A549 (cell line): ENCODE data around the gene MEGF6. TPM values are rescaled to one million over a fixed set of nuclear protein-coding genes. Genes with fewer than 3 reads are reported as not detected.

Source experiments
- ATAC-seq, 2 experiments: fragments of 200-7000 bp in 1 of 2; fragments of >200 bp in 1 of 2; cut with Nextera tagmentation in 1 of 2; cut with Tn5 transposase in 1 of 2; 3 replicates each; pipeline versions ENCODE4 v1.8.0 to v1.9.1; 2018 to 2020; ENCODE audit warnings: mild to moderate bottlenecking in 1 of 2, moderate library complexity in 1 of 2
- CTCF ChIA-PET: fragments of 300-600 bp; sonication (Branson Sonifier 250); formaldehyde crosslinking; extraction: SDS; loops from one replicate; lab custom pipeline; 2021; ENCODE audit warnings: antibody characterized with exemption, inconsistent platforms; lab: Yijun Ruan, JAX
- POLR2A ChIA-PET: fragments of 350-600 bp; formaldehyde crosslinking; extraction: SDS; loops from one replicate; lab custom pipeline; 2021; ENCODE audit warnings: antibody characterized with exemption, inconsistent platforms; lab: Yijun Ruan, JAX
- DNase-seq, 2 experiments: peaks; one replicate each; pipeline versions ENCODE4 v3.0.0 to v3.0.0-alpha.2; 2011 to 2016; ENCODE audit warnings: low read depth in 1 of 2, low spot score in 1 of 2
- FAIRE-seq: peaks from 2 replicates; lab custom pipeline; 2011; peaks lifted over from hg19 to GRCh38; lab: Jason Lieb, UNC
- H3K27ac ChIP-seq, 2 experiments: fragments of >200 bp; sonication (Bioruptor Twin); formaldehyde crosslinking; 3 replicates each; pipeline ENCODE4 v1.5.1; 2016 to 2017
- H3K4me1 ChIP-seq: fragments of >200 bp; sonication (Bioruptor Twin); formaldehyde crosslinking; 3 replicates; pipeline ENCODE4 v1.6.1; 2016
- H3K4me2 ChIP-seq: fragments of >200 bp; sonication (Bioruptor Twin); formaldehyde crosslinking; 3 replicates; pipeline ENCODE4 v1.6.1; 2016
- H3K4me3 ChIP-seq: fragments of >200 bp; sonication (Bioruptor Twin); formaldehyde crosslinking; 3 replicates; pipeline ENCODE4 v1.5.1; 2016
- H3K9me3 ChIP-seq: fragments of >200 bp; sonication (Bioruptor Twin); formaldehyde crosslinking; 3 replicates; pipeline ENCODE4 v1.6.1; 2016
- CBX8 ChIP-seq: fragments of 200-600 bp; sonication (generic); IDR thresholded peaks from 2 replicates; pipeline ENCODE4 v1.6.1; 2016
- CHD2 ChIP-seq: fragments of 150-350 bp; IDR thresholded peaks from 2 replicates; pipeline ENCODE4 v1.6.1; 2014; ENCODE audit warnings: low read length; ENCODE audit not compliant: partially characterized antibody
- EHF ChIP-seq: fragments of 250-450 bp; sonication (Bioruptor Pico); IDR thresholded peaks from 2 replicates; pipeline ENCODE4 v1.5.0; 2020; ENCODE audit warnings: mild to moderate bottlenecking
- EHMT2 ChIP-seq: fragments of 200-600 bp; sonication (generic); IDR thresholded peaks from 2 replicates; pipeline ENCODE4 v1.6.1; 2016; ENCODE audit warnings: antibody characterized with exemption, low read depth, mild to moderate bottlenecking, moderate library complexity
- EP300 ChIP-seq, 2 experiments: fragments of >200 bp; sonication (Bioruptor Twin); formaldehyde crosslinking; IDR thresholded peaks; 2 replicates in 1 of 2; 3 replicates in 1 of 2; pipeline ENCODE4 v1.6.1; 2016 to 2017
- HDAC2 ChIP-seq: fragments of 200-600 bp; sonication (generic); IDR thresholded peaks from 2 replicates; pipeline ENCODE4 v1.6.1; 2016
- HES2 ChIP-seq: fragments of >200 bp; sonication (Bioruptor Twin); formaldehyde crosslinking; IDR thresholded peaks from 2 replicates; pipeline ENCODE4 v1.6.1; 2016
- HEYL ChIP-seq: fragments of 250-450 bp; sonication (Bioruptor Pico); IDR thresholded peaks from 2 replicates; pipeline ENCODE4 v1.8.0; 2021; ENCODE audit warnings: mild to moderate bottlenecking, moderate library complexity
- HOXB5 ChIP-seq: fragments of 250-450 bp; sonication (Bioruptor Pico); IDR thresholded peaks from 2 replicates; pipeline ENCODE4 v1.5.0; 2020; ENCODE audit warnings: mild to moderate bottlenecking, moderate library complexity
- JUNB ChIP-seq: fragments of >200 bp; sonication (Bioruptor Twin); formaldehyde crosslinking; IDR thresholded peaks from 2 replicates; pipeline ENCODE4 v1.6.1; 2016
- KDM1A ChIP-seq: fragments of 200-600 bp; sonication (generic); IDR thresholded peaks from 2 replicates; pipeline ENCODE4 v1.6.1; 2016; ENCODE audit warnings: low read depth, mild to moderate bottlenecking
- MAX ChIP-seq: IDR thresholded peaks from 2 replicates; pipeline ENCODE4 v1.6.1; 2012
- NFE2L2 ChIP-seq: fragments of 150-350 bp; conservative IDR thresholded peaks from 2 replicates; pipeline ENCODE4 v1.6.1; 2014; ENCODE audit warnings: low read length
- NR3C1 ChIP-seq: fragments of >200 bp; sonication (Bioruptor Twin); formaldehyde crosslinking; IDR thresholded peaks from 3 replicates; pipeline ENCODE4 v1.6.1; 2017
- PBX3 ChIP-seq: IDR thresholded peaks from 2 replicates; pipeline ENCODE4 v1.6.1; 2012
- POLR2AphosphoS2 ChIP-seq: conservative IDR thresholded peaks from 2 replicates; pipeline ENCODE4 v1.6.1; 2012; ENCODE audit warnings: low read length, improper control_type of control experiment, inconsistent platforms
- RARB ChIP-seq: fragments of 250-450 bp; sonication (Bioruptor Pico); IDR thresholded peaks from 2 replicates; pipeline ENCODE4 v1.8.0; 2021; ENCODE audit warnings: mild to moderate bottlenecking, moderate library complexity
- REST ChIP-seq: fragments of 200-600 bp; sonication (generic); IDR thresholded peaks from 2 replicates; pipeline ENCODE4 v1.6.1; 2016; ENCODE audit warnings: antibody characterized with exemption, mild to moderate bottlenecking, moderate library complexity
- RNF2 ChIP-seq: fragments of 200-600 bp; sonication (generic); IDR thresholded peaks from 2 replicates; pipeline ENCODE4 v1.6.1; 2016; ENCODE audit warnings: low read depth, mild to moderate bottlenecking, antibody characterized with exemption, moderate library complexity, borderline replicate concordance
- whole genome bisulfite sequencing: methylation state at CpG from one replicate; pipeline ENCODE4 v1.1.6; 2017; ENCODE audit errors: missing lambda C conversion rate; 5-methylcytosine and 5-hydroxymethylcytosine counted together
- polyA minus RNA-seq: library from RNA; depleted of rRNA, polyadenylated mRNA; stranded (reverse); fragments of >200 nt; gene quantifications from 2 replicates; pipeline ENCODE4 v1.2.3, GENCODE V29; 2011; rRNA and poly(A)+ RNA removed
- polyA plus RNA-seq, 4 experiments: library from polyadenylated mRNA; depleted of rRNA in 3 of 4; stranded (reverse); fragments of >200 nt; fragmentation: RNase III in 1 of 4; extraction: RNeasy Plus Mini Kit Qiagen cat#74134 plus additional on column Dnase treatment in 1 of 4; gene quantifications; 2 replicates in 3 of 4; 3 replicates in 1 of 4; pipeline ENCODE4 v1.2.3, GENCODE V29; 2011 to 2017
- TF ChIP-seq, protein P1 (sequence below): fragments of 450-650 bp; IDR thresholded peaks from 2 replicates; pipeline ENCODE4 v1.6.1; 2014; ENCODE audit warnings: antibody characterized with exemption
- TF ChIP-seq, protein P2 (sequence below): fragments of >200 bp; sonication (Bioruptor Twin); formaldehyde crosslinking; IDR thresholded peaks from 3 replicates; pipeline ENCODE4 v1.6.1; 2016

MEGF6 gene
- polyA plus RNA-seq (2011; rRNA removed): 0.66 and 0.82 TPM in 2 replicates
- 2.3 and 3.2 TPM in 2 replicates for polyA plus RNA-seq (2012; cell fraction: cytosol; rRNA removed)
- polyA plus RNA-seq (2012; cell fraction: nucleus; rRNA removed): 23.8 and 39.3 TPM in 2 replicates
- 10.2 to 13.7 TPM (median 12.7 TPM) in 3 replicates for polyA plus RNA-seq (2017; fragmentation: RNase III; extraction: RNeasy Plus Mini Kit Qiagen cat#74134 plus additional on column Dnase treatment)
- 0.39 and 0.41 TPM in 2 replicates for polyA minus RNA-seq

DNA sequence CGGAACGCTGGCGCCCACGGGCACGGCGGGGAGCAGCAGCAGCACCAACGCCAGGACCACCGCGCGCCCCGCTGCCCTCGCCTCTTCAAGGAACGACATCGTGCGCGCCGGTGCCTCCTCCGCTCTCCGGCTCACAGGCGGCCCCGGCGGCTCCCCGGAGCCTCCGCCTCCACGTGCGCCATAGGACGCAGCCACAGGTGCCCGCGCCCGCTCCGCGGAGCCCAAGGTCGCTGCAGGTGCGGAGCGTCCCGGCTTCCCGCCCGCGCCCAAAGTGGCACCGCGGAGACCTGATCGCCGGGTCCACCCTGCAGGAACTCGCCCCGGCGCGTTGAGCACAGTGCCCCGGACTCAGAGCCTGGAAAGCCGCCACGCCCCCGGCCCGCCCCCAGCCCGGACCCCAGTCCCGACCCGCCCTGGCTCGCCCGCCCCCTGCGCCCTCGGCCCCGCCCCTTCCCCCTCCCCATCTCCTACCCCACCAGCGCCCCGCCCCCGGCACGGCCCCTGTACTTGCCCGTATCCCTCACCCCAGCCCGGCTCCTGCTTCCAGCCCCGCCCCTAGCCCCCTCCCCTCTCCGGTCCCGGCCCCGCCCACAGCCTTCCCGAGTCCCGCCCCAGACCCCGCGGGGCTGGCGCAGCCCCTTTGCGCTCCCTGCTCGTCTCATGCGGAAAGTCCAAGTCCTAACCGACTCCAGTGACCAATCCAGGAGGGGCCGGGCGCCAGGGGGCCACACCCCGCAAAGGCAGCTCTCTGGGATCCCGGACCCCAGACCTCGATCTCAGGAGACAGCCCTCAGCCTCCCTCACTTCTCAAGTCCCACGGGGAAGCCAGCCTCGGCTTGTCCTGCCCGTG lies at the start of gene MEGF6:
MEGF6 (minus strand) TSS at position 339 of the 850 bp plus-strand sequence; CDS start at position 99, 240 bp downstream.
- Histone ChIP-seq H3K27ac (peak within 1 kb of the TSS; percentile 30 to 83; a peak in 3 of 6 replicates), H3K4me2 (peak within 1 kb of the TSS; percentile 95)
- ATAC-seq: peak; percentile 75 to 83
- 14% methylated on average over 9 of the region's 87 CpGs for WGBS
- POLR2A ChIA-PET: no interaction called here
- TF ChIP-seq EP300 (IDR thresholded peaks at IDR 0.05): no peak
- peak; percentile 43; the same call in 1 of the 2 replicates for TF ChIP-seq MAX
- TF ChIP-seq NR3C1: no peak
- no peak for TF ChIP-seq KDM1A
- TF ChIP-seq HES2: no peak
- TF ChIP-seq, all 56 proteins: peak for 1
- H3K4me1 ChIP-seq: peaks cover 32% of the 10 kb centered on the region
- no peak for FAIRE-seq
- H3K9me3 ChIP-seq: no peaks in the 10 kb centered on the region
- DNase-seq: peak; percentile 57 to 58
- peak within 1 kb of the TSS; percentile 57 for H3K4me3 ChIP-seq
- CTCF ChIA-PET: interaction anchor here (0.9 to 2.4 kb wide), 3 partner anchors 46 to 121 kb away, joined by 3 to 9 read pairs (median 7); no protein-coding TSS in a partner anchor

- no peak for DNase-seq
- H3K4me2 ChIP-seq: no peak overlapping the region
- H3K4me1 ChIP-seq: no peaks in the 10 kb centered on the region
- TF ChIP-seq JUNB (no peak), PBX3 (no peak)
- ATAC-seq: no peak
- no peak overlapping the region for H3K27ac ChIP-seq
- no peak overlapping the region for H3K4me3 ChIP-seq
- POLR2A ChIA-PET: no interaction called here
- CTCF ChIA-PET: no interaction called here
- H3K9me3 ChIP-seq: no peaks in the 10 kb centered on the region
- WGBS: 42% methylated on average over 2 of the region's 2 CpGs
- FAIRE-seq: no peak
Observed at GRCh38 chr1:3660704-3661103, 49.4 kb upstream of the MEGF6 start.

DNA sequence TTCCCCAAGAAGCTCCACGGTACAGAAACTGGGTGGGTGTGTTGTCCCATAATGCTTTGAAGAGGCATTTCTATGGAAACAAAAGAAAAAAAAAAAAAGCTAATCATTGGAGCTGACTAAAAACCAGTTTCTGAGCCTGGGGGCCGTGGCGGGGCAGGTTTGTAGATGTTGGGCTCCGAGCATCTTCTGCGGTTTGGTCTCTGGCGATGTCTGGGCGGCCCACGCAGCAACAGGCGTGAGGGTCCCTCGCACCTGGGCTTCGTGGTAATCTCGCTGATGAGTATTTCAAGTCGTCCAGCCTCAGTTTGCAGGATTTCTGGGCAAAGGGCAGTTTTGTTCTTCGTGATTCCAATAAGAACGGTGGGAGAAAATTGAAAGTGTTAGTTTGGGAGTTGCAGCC lies 47.8 kb upstream of the MEGF6 start:
- H3K4me1 ChIP-seq: no peaks in the 10 kb centered on the region
- H3K27ac ChIP-seq: no peak overlapping the region
- DNase-seq (no peak), ATAC-seq (no peak), FAIRE-seq (no peak)
- H3K9me3 ChIP-seq: no peaks in the 10 kb centered on the region
- POLR2A ChIA-PET: no interaction called here
- CTCF ChIA-PET: no interaction called here
- WGBS: 80% methylated on average over 15 of the region's 15 CpGs
- H3K4me2 ChIP-seq: no peak overlapping the region
- TF ChIP-seq MAX (no peak), NFE2L2 (no peak), RNF2 (no peak), EHMT2 (no peak), REST (no peak), CHD2 (no peak), EHF (CRISPR knock-in tag) (no peak), PBX3 (no peak), CBX8 (no peak), HEYL (CRISPR knock-in tag) (no peak), RARB (no peak), HDAC2 (no peak), POLR2AphosphoS2 (no peak), HOXB5 (CRISPR knock-in tag) (no peak)
- TF ChIP-seq, protein P1, sequence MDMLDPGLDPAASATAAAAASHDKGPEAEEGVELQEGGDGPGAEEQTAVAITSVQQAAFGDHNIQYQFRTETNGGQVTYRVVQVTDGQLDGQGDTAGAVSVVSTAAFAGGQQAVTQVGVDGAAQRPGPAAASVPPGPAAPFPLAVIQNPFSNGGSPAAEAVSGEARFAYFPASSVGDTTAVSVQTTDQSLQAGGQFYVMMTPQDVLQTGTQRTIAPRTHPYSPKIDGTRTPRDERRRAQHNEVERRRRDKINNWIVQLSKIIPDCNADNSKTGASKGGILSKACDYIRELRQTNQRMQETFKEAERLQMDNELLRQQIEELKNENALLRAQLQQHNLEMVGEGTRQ: no peak
- TF ChIP-seq, protein P2, sequence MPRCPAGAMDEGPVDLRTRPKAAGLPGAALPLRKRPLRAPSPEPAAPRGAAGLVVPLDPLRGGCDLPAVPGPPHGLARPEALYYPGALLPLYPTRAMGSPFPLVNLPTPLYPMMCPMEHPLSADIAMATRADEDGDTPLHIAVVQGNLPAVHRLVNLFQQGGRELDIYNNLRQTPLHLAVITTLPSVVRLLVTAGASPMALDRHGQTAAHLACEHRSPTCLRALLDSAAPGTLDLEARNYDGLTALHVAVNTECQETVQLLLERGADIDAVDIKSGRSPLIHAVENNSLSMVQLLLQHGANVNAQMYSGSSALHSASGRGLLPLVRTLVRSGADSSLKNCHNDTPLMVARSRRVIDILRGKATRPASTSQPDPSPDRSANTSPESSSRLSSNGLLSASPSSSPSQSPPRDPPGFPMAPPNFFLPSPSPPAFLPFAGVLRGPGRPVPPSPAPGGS: no peak
- no peak overlapping the region for H3K4me3 ChIP-seq
